ENCODE data around the gene TMEM120A.

DNA sequence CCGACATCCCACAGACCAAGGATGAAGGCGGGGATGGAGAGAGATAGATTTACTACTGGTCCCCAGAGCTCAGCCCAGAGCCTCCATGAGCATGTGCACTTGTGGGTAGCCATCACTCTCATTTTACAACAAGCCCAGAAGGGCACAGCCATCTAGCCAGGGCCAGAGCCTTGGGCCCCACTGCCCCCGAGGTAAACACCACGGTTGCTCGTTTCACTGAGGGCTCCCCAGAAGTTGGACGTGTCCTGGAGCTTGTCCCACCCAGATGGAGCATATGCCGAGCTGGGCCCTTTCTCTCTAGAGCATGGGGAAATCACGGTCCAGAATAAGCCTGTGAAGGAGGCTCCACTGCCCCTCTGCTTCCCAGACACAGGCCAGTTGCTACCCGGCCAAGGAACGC is 9.0 kb upstream of the TMEM120A start:
- TF ChIP-seq, protein P1, sequence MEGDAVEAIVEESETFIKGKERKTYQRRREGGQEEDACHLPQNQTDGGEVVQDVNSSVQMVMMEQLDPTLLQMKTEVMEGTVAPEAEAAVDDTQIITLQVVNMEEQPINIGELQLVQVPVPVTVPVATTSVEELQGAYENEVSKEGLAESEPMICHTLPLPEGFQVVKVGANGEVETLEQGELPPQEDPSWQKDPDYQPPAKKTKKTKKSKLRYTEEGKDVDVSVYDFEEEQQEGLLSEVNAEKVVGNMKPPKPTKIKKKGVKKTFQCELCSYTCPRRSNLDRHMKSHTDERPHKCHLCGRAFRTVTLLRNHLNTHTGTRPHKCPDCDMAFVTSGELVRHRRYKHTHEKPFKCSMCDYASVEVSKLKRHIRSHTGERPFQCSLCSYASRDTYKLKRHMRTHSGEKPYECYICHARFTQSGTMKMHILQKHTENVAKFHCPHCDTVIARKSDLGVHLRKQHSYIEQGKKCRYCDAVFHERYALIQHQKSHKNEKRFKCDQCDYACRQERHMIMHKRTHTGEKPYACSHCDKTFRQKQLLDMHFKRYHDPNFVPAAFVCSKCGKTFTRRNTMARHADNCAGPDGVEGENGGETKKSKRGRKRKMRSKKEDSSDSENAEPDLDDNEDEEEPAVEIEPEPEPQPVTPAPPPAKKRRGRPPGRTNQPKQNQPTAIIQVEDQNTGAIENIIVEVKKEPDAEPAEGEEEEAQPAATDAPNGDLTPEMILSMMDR (IDR thresholded peaks at IDR 0.05; ENCODE audit: low read depth, low read length, poor library complexity, severe bottlenecking): no peak
- no peak for TF ChIP-seq EZH2phosphoT487 (IDR thresholded peaks at IDR 0.05; ENCODE audit: borderline replicate concordance, low read length)
